ENCODE data around the gene MIAT.

GRCh38 chr22:26677217-26677616, 19.8 kb downstream of the MIAT start:
- TF ChIP-seq CTCF (IDR thresholded peaks at IDR 0.05) (no peak), POLR2A (IDR thresholded peaks at IDR 0.05) (no peak)
